Measurements from ENCODE around the gene TOMM7.
"Not testable (repeated sequence)": the region's sequence is repeated elsewhere in the genome, so short reads cannot be mapped to it uniquely, and the experiment has no call there.

TOMM7 gene

DNA sequence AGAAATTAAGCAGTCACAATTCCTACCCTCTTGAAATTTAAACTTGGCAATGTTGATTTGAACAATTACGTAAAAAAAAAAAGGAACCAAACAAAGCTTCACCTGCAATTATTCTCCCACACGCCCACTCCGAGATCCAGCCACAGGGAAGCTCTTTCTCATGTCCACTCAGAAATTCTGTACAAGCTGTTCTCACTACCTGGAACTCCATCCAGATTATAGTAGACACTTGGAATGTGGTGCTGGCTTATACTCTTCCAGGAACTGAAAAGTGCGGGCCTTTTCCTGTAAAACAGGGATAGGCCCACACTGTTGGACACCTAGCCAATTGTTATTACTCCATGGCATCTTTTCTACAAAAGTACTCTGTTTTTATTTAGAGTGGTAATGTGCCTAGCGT lies 20.3 kb upstream of the TOMM7 start:
- Mint-ChIP-seq H3K9me3 (ENCODE audit: low read depth) (no peaks in the 10 kb centered on the region), H3K4me1 (ENCODE audit: low read depth) (no peaks in the 10 kb centered on the region), H3K27ac (no peak overlapping the region), H3K36me3 (no peaks in the 10 kb centered on the region), H3K4me3 (no peak overlapping the region), H3K27me3 (no peaks in the 10 kb centered on the region)

DNA sequence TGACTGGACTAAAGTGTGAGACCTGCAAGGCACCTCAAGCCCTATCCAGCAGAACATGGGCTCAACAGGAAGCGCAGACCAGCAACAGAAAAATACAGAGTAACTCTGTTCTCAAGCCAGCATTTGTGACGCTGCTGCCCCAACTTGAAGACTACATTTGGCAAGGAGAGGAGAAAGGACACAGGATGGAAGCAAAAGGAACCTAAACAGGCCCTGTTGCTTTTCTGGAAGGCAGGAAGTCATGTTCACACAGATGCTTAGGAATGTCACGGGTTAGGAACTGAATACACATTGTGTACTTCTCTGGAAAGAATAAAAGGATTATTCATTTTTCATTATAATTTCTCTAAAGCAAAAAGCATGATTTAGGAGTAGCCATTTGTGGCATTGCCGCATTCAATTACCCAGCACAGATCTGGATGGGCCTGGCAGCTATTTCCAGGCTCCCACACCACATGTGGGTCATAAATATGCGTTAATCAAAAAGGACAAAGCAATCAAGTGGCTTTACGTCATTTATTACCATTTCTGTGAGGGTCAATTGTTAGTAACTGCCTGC lies 19.8 kb upstream of the TOMM7 start:
- Mint-ChIP-seq H3K4me1 (ENCODE audit: low read depth) (no peaks in the 10 kb centered on the region), H3K27me3 (no peaks in the 10 kb centered on the region), H3K9me3 (ENCODE audit: low read depth) (no peaks in the 10 kb centered on the region), H3K4me3 (no peak overlapping the region), H3K27ac (no peak overlapping the region), H3K36me3 (no peaks in the 10 kb centered on the region)

DNA sequence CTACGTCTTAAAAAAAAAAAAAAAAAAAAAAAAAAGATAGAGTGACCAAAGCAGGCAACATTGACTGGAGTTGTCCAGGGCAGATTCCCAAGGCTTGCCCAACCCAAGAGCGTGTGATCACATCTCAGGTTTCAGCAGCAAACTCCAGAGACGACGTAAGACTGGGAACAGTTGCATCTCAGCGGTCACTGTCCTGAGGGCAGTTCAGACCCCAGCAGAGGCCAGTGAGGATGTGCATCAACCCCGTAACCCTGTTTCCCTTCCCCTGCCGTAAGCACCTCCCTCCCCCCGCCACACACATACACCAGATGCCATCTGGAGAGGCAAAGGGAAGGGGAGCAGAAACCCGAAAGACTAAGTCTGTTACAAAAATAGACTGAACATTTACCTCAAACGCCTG lies 19.3 kb upstream of the TOMM7 start:
- no peak overlapping the region for H3K4me3 Mint-ChIP-seq
- H3K4me1 Mint-ChIP-seq (ENCODE audit: low read depth), result no peaks in the 10 kb centered on the region
- H3K9me3 Mint-ChIP-seq (ENCODE audit: low read depth), result no peaks in the 10 kb centered on the region
- no peaks in the 10 kb centered on the region for H3K36me3 Mint-ChIP-seq
- no peak overlapping the region for H3K27ac Mint-ChIP-seq
- H3K27me3 Mint-ChIP-seq, result no peaks in the 10 kb centered on the region

DNA sequence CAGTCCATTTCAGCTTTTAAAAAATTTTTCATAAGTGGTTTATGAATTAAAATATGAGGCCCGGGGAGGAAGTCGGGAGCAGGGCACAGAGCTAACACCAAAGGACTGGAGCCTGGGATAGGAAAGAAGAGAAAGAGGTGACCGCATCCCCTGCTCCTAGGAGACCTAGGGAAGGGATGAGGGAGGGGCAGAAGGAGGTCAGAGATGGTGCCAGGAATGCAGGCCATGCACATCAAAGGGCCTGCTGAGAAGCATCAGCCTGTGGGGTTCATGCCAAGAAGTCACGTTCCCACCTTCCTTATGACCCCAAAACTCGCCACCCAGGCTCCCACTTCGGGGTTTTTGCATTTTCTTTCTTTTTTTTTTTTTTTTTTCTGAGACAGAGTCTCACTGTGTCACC lies 14.7 kb upstream of the TOMM7 start:
- no peaks in the 10 kb centered on the region for H3K4me1 Mint-ChIP-seq (ENCODE audit: low read depth)
- H3K27me3 Mint-ChIP-seq, result no peaks in the 10 kb centered on the region
- no peak overlapping the region for H3K27ac Mint-ChIP-seq
- H3K9me3 Mint-ChIP-seq (ENCODE audit: low read depth), result no peaks in the 10 kb centered on the region
- no peak overlapping the region for H3K4me3 Mint-ChIP-seq
- H3K36me3 Mint-ChIP-seq, result no peaks in the 10 kb centered on the region

DNA sequence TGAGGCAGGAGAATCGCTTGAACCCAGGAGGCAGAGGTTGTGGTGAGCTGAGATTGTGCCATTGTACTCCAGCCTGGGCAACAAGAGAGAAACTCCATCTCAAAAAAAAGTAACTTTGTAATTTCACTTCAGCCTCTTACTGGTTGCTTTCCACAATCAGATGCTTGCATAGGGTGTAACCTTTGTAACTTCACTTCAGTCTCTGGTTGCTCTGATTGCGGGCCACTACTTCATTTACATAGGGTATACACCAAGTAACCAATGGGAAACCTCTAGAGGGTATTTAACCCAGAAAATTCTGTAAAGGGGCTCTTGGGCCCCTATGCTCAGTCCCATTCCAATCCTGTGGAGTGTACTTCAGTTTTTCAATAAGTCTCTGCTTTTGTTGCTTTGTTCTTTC lies 13.9 kb upstream of the TOMM7 start:
- H3K9me3 Mint-ChIP-seq (ENCODE audit: low read depth); H3K36me3 Mint-ChIP-seq; H3K4me3 Mint-ChIP-seq; H3K27ac Mint-ChIP-seq; H3K4me1 Mint-ChIP-seq (ENCODE audit: low read depth); H3K27me3 Mint-ChIP-seq: not testable (repeated sequence)

DNA sequence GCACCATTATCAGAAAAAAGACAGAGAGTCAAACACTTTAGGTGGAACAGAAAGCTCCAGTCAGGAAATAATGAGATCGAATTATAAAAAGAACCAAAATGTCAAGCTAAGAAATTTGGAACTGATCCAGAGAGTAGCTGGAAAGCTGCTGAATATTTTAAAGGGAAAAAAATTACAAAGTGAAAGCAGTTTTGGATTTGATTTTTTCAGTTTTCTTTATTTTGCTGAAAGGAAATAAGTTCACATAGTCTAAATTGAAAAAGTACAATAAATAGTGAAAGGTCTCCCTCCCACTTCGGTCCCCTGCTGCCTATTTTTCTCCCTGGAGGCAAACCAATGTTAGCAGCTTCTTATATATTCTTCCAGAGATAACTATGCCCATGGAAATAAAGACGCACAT lies 11.3 kb upstream of the TOMM7 start:
- no peak overlapping the region for H3K4me3 Mint-ChIP-seq
- H3K36me3 Mint-ChIP-seq, result no peaks in the 10 kb centered on the region
- peaks cover 4% of the 10 kb centered on the region for H3K27me3 Mint-ChIP-seq
- no peak overlapping the region for H3K27ac Mint-ChIP-seq
- no peaks in the 10 kb centered on the region for H3K4me1 Mint-ChIP-seq (ENCODE audit: low read depth)
- H3K9me3 Mint-ChIP-seq (ENCODE audit: low read depth), result no peaks in the 10 kb centered on the region

DNA sequence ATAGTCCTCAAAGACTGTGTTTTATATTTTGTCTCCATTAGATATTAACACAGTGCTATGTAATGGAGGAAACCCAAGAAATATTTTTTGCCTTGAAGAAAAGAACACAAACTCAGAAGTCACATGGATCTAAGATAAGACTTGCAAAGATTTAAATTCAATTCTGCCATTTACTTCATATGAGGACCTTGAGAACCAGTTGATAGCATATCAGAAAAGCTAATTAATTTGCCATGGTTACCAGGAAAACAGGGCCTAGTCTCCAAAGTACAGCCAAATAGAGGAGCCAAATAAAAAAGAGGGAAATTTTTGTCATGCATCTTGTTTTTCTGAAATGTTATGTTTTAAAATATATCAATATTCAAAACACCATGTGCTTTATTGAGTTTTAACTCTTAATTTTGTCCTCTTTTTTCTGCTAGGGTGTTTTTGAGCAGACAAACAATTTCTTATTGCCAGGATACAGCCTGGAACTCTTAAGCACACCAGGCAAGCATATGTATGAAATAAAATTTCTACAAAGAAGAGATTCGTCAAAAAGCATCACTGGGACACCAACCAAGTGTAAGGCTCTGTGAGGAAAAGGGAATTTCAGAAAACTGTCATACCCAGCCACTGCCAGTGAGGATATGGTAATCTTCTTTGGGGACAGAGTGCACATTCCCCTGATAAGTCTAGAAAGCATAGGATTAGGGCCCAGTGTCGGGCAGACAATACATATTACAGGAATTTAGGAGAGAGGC lies 10.6 kb upstream of the TOMM7 start:
- H3K27me3 Mint-ChIP-seq, result peaks cover 4% of the 10 kb centered on the region
- no peaks in the 10 kb centered on the region for H3K36me3 Mint-ChIP-seq
- no peak overlapping the region for H3K4me3 Mint-ChIP-seq
- no peaks in the 10 kb centered on the region for H3K4me1 Mint-ChIP-seq (ENCODE audit: low read depth)
- H3K9me3 Mint-ChIP-seq (ENCODE audit: low read depth), result no peaks in the 10 kb centered on the region
- no peak overlapping the region for H3K27ac Mint-ChIP-seq

DNA sequence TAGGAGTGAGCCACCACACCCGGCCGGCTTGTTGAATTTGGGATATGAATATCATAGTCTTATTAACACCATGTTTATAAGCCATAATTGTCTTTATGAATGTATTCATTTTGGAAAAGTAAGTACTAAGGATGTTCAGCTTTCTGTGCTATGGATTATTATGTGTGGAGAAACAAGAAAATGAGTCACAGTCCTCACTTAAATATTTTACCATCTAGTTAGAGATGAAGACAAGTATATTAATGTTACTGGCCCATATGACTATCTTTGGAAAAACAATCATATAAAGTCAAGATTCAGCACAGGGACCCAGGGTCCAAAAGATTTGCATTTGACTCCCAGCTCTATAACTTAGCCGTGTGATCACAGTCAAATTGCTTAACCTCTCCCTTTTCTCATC lies 9.8 kb upstream of the TOMM7 start:
- H3K4me3 Mint-ChIP-seq, result no peak overlapping the region
- no peaks in the 10 kb centered on the region for H3K9me3 Mint-ChIP-seq (ENCODE audit: low read depth)
- no peaks in the 10 kb centered on the region for H3K4me1 Mint-ChIP-seq (ENCODE audit: low read depth)
- H3K36me3 Mint-ChIP-seq, result peaks cover under 1% of the 10 kb centered on the region
- peaks cover 5% of the 10 kb centered on the region for H3K27me3 Mint-ChIP-seq
- H3K27ac Mint-ChIP-seq, result no peak overlapping the region

DNA sequence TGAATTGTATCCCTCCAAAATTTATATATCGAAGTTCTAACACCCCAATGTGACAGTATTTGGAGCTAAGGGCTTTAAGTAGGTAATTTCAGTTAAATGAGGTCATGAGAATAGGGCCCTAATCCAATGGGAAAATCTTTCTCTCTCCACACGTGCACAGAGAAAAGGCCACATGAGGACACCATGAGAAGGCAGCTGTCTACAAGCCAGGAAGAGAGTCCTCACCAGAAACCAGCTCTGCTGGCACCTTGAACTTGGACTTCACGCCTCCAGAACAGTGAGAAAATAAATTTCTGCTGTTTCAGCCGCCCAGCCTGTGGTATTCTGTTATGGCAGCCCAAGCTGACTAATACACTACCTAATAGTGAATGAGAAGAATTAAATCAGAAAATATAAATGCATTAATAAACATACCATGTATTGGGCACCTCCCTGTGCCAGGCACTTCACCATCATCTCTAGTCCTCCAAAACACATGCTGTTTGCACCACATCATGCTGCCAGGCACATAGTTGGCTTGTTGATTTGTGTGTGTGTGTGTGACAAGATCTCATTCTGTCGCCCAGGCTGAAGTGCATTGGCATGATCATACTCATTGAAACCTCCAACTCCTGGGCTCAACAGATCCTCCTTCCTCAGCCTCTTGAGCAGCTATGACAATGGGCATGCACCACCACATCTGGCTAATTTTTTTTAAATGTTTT lies 9.1 kb upstream of the TOMM7 start:
- Mint-ChIP-seq H3K9me3 (ENCODE audit: low read depth) (no peaks in the 10 kb centered on the region), H3K27ac (no peak overlapping the region), H3K27me3 (peaks cover 7% of the 10 kb centered on the region), H3K4me3 (no peak overlapping the region), H3K36me3 (peaks cover 2% of the 10 kb centered on the region), H3K4me1 (ENCODE audit: low read depth) (no peaks in the 10 kb centered on the region)

DNA sequence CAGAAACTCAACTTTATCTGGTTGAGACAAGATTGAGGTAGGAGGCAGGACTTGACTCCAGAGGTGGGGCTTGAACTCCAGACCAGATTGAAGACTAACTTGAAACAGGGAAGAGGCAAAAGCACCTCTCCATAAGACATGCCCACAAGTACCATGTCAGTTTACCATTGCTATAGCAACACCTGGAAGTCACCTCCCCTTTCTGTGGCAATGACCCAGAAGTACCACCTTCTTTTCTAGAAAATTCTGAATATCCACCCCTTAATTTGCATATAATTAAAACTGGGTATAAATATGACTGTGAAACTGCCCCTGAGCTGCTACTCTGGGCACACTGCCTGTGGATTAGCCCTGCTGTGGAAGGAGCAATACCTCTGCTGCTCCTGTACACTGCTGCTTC lies 4.9 kb upstream of the TOMM7 start:
- Mint-ChIP-seq H3K36me3 (peaks cover 2% of the 10 kb centered on the region), H3K27me3 (peaks cover 9% of the 10 kb centered on the region), H3K4me3 (no peak overlapping the region), H3K4me1 (ENCODE audit: low read depth) (peaks cover 6% of the 10 kb centered on the region), H3K9me3 (ENCODE audit: low read depth) (no peaks in the 10 kb centered on the region), H3K27ac (no peak overlapping the region)

DNA sequence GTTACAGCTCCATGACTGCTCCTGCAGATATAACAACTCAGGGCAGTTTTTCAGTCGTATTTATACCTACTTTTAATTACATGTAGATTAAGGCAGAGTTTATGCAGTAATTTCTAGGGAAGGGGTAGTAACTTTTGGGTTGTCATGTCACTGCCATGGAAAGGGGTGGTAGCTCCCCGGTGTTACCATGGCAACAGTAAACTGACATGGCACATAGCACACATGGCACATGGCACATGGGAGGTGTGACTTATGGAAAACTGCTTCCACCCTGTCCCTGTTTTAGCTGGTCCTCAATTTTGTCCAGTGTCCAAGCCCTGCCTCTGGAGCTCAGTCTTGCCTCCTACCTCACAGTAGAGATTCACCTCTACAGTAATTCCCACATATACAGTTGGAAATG lies 3.9 kb upstream of the TOMM7 start:
- Mint-ChIP-seq H3K27me3 (peaks cover 9% of the 10 kb centered on the region), H3K4me1 (ENCODE audit: low read depth) (peaks cover 9% of the 10 kb centered on the region), H3K4me3 (no peak overlapping the region), H3K36me3 (peaks cover 2% of the 10 kb centered on the region), H3K9me3 (ENCODE audit: low read depth) (no peaks in the 10 kb centered on the region), H3K27ac (no peak overlapping the region)

DNA sequence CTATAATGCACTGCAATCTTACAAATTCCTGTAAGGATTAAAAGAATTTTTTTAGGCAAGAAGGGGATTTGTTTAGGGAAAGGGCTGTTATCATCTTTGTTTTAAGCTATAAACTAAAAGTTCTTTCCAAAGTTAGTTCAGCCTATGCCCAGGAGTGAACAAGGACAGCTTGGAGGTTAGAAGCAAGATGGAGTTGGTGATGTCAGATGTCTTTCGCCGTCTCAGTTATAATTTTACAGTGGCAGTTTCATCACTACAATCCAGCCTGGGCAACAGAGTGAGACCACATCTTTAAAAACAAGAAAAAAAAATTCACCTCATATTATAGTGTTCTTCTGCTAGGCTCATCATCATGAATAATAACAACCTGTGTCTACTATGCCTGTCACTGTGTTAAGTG lies 2.1 kb upstream of the TOMM7 start:
- H3K36me3 Mint-ChIP-seq, result peaks cover 5% of the 10 kb centered on the region
- no peak overlapping the region for H3K27ac Mint-ChIP-seq
- peaks cover 26% of the 10 kb centered on the region for H3K4me1 Mint-ChIP-seq (ENCODE audit: low read depth)
- peaks cover 7% of the 10 kb centered on the region for H3K27me3 Mint-ChIP-seq
- H3K4me3 Mint-ChIP-seq, result no peak overlapping the region
- H3K9me3 Mint-ChIP-seq (ENCODE audit: low read depth), result no peaks in the 10 kb centered on the region

DNA sequence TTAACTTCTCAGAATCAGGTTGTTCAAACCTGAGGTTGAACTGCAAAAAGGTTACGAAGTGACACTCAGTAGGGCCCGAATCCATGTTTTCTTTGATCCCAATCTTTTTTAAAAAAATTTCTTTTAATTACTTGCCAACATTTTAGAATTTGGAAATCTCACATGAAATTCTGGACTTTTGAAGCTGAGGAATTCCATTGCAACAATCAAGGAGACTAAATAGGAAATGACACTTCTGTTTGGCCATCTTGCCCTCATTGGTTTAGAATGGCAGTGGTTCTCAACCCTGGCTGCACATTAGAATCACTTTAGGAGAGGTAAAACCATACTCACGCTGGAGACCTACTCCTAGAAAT lies 471 bp upstream of the TOMM7 start:
- no peaks in the 10 kb centered on the region for H3K9me3 Mint-ChIP-seq (ENCODE audit: low read depth)
- H3K4me1 Mint-ChIP-seq (ENCODE audit: low read depth), result peaks cover 37% of the 10 kb centered on the region
- H3K27me3 Mint-ChIP-seq, result peaks cover 5% of the 10 kb centered on the region
- peak overlapping the region; percentile 97 for H3K27ac Mint-ChIP-seq
- H3K4me3 Mint-ChIP-seq, result peak overlapping the region; percentile 100
- H3K36me3 Mint-ChIP-seq, result peaks cover 5% of the 10 kb centered on the region

DNA sequence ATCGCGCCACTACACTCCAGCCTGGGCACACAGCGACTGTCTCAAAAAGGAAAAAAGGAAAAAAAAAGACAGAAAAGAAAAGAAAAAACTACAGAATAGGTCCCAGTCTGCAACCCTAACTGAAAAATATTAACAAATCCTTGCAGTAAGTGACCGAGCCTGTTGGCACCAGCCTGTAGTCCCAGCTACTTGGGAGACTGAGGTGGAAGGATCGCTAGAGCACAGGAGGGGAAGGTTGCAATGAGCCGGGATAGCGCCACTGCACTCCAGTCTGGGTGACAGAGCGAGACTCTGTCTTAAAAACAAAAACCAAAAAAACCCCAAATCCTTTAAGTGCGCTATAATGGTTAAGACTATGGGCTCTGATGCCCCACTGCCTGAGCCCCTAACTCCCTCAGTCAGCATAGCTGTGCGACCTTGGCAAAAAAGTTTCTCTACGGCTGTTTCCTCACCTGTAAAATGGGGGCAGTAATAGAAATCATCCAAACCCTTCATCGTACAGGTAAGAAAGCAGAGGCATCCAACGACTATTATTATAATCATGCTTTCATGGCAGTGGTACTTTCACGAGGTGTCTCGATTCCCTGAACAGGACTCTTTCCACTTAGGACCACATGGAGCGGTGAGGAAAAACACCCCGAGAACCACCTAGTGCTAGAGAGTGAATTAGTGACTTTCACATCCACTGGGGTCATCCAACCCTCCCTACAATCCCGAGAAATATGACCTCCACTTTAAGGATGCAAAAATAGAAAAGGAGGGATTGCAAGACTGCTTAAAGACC lies 755 bp downstream of the TOMM7 start:
- Mint-ChIP-seq H3K27ac (peak overlapping the region; percentile 97), H3K9me3 (ENCODE audit: low read depth) (no peaks in the 10 kb centered on the region), H3K4me3 (peak overlapping the region; percentile 100), H3K36me3 (peaks cover 3% of the 10 kb centered on the region), H3K27me3 (peaks cover 2% of the 10 kb centered on the region), H3K4me1 (ENCODE audit: low read depth) (peaks cover 45% of the 10 kb centered on the region)

DNA sequence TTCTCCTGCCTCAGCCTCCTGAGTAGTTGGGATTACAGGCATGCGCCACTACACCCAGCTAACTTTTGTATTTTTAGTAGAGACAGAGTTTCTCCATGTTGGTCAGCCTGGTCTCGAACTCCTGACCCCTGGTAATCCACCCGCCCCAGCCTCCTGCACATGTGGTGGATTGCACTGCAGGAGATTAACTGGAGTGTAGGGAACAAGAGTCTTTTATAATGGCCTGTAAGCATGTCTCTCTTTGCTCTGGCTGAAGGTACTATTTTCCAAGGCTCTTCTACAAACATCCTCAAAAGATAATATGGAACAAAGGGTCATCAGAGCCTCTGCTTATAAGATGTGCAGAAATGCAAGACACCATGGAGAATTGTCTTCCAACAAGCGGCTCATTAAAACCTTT lies 3.2 kb downstream of the TOMM7 start:
- H3K4me3 Mint-ChIP-seq, result peak overlapping the region; percentile 100
- peaks cover 3% of the 10 kb centered on the region for H3K36me3 Mint-ChIP-seq
- H3K27ac Mint-ChIP-seq, result peak overlapping the region; percentile 59
- peaks cover 2% of the 10 kb centered on the region for H3K27me3 Mint-ChIP-seq
- peaks cover 60% of the 10 kb centered on the region for H3K4me1 Mint-ChIP-seq (ENCODE audit: low read depth)
- H3K9me3 Mint-ChIP-seq (ENCODE audit: low read depth), result no peaks in the 10 kb centered on the region
